ENCODE data around the gene ARMC9.

The ARMC9 gene

GRCh38 chr2:231385429-231385828 lies 187.0 kb downstream of the ARMC9 start:
- Histone ChIP-seq H3K9me3 (ENCODE audit: low read length) (no peaks in the 10 kb centered on the region), H3K9ac (ENCODE audit: low read length) (no peak overlapping the region), H3K27me3 (ENCODE audit: control insufficient read depth in 1 of 2, insufficient read depth in 2 of 2, low read length in 2 of 2) (no peaks in the 10 kb centered on the region), H3K27ac (ENCODE audit: low read depth, low read length) (no peak overlapping the region), H3K4me3 (ENCODE audit: low read depth in 1 of 2, low read length in 2 of 2) (no peak overlapping the region), H3K4me1 (ENCODE audit: insufficient read depth, low read length) (peaks cover 9% of the 10 kb centered on the region), H3K36me3 (ENCODE audit: insufficient read depth, low read length) (no peaks in the 10 kb centered on the region)

- H3K27ac ChIP-seq (ENCODE audit: low read depth, low read length): no peak overlapping the region
- no peak overlapping the region for H3K4me3 ChIP-seq (ENCODE audit: low read depth in 1 of 2, low read length in 2 of 2)
- H3K27me3 ChIP-seq (ENCODE audit: control insufficient read depth in 1 of 2, insufficient read depth in 2 of 2, low read length in 2 of 2): no peaks in the 10 kb centered on the region
- no peaks in the 10 kb centered on the region for H3K9me3 ChIP-seq (ENCODE audit: low read length)
- no peak overlapping the region for H3K9ac ChIP-seq (ENCODE audit: low read length)
- H3K36me3 ChIP-seq (ENCODE audit: insufficient read depth, low read length): no peaks in the 10 kb centered on the region
- peaks cover 9% of the 10 kb centered on the region for H3K4me1 ChIP-seq (ENCODE audit: insufficient read depth, low read length)
Measured at GRCh38 chr2:231386446-231386845, 188.0 kb downstream of the ARMC9 start.

GRCh38 chr2:231387904-231388724 lies 189.7 kb downstream of the ARMC9 start:
- H3K9ac ChIP-seq (ENCODE audit: low read length): no peak overlapping the region
- peaks cover 9% of the 10 kb centered on the region for H3K4me1 ChIP-seq (ENCODE audit: insufficient read depth, low read length)
- peak overlapping the region; percentile 52 for H3K27ac ChIP-seq (ENCODE audit: low read depth, low read length)

GRCh38 chr2:231388725-231389346 lies 190.4 kb downstream of the ARMC9 start:
- no peaks in the 10 kb centered on the region for H3K36me3 ChIP-seq (ENCODE audit: insufficient read depth, low read length)
- H3K27ac ChIP-seq (ENCODE audit: low read depth, low read length): peak overlapping the region; percentile 52
- H3K4me1 ChIP-seq (ENCODE audit: insufficient read depth, low read length): peaks cover 9% of the 10 kb centered on the region
- H3K27me3 ChIP-seq (ENCODE audit: control insufficient read depth in 1 of 2, insufficient read depth in 2 of 2, low read length in 2 of 2): peaks cover 0 to 10% of the 10 kb centered on the region in 2 donors
- H3K4me3 ChIP-seq (ENCODE audit: low read depth in 1 of 2, low read length in 2 of 2): no peak overlapping the region
- no peaks in the 10 kb centered on the region for H3K9me3 ChIP-seq (ENCODE audit: low read length)
- H3K9ac ChIP-seq (ENCODE audit: low read length): no peak overlapping the region

More at GRCh38 chr2:231387904-231388724, 189.7 kb downstream of the ARMC9 start:
- H3K27me3 ChIP-seq (ENCODE audit: control insufficient read depth in 1 of 2, insufficient read depth in 2 of 2, low read length in 2 of 2): peaks cover 0 to 8% of the 10 kb centered on the region in 2 donors
- no peaks in the 10 kb centered on the region for H3K36me3 ChIP-seq (ENCODE audit: insufficient read depth, low read length)
- H3K4me3 ChIP-seq (ENCODE audit: low read depth in 1 of 2, low read length in 2 of 2): no peak overlapping the region
- no peaks in the 10 kb centered on the region for H3K9me3 ChIP-seq (ENCODE audit: low read length)

- H3K27ac ChIP-seq (ENCODE audit: low read depth, low read length): no peak overlapping the region
- H3K9ac ChIP-seq (ENCODE audit: low read length): no peak overlapping the region
- H3K4me3 ChIP-seq (ENCODE audit: low read depth in 1 of 2, low read length in 2 of 2): no peak overlapping the region
- peaks cover 9% of the 10 kb centered on the region for H3K4me1 ChIP-seq (ENCODE audit: insufficient read depth, low read length)
- peaks cover 0 to 26% of the 10 kb centered on the region in 2 donors for H3K27me3 ChIP-seq (ENCODE audit: control insufficient read depth in 1 of 2, insufficient read depth in 2 of 2, low read length in 2 of 2)
- no peaks in the 10 kb centered on the region for H3K9me3 ChIP-seq (ENCODE audit: low read length)
- no peaks in the 10 kb centered on the region for H3K36me3 ChIP-seq (ENCODE audit: insufficient read depth, low read length)
Measured at GRCh38 chr2:231390667-231391066, 192.2 kb downstream of the ARMC9 start.

- Histone ChIP-seq H3K9ac (ENCODE audit: low read length) (no peak overlapping the region), H3K9me3 (ENCODE audit: low read length) (no peaks in the 10 kb centered on the region), H3K27me3 (ENCODE audit: control insufficient read depth in 1 of 2, insufficient read depth in 2 of 2, low read length in 2 of 2) (peaks cover 0 to 31% of the 10 kb centered on the region in 2 donors), H3K4me1 (ENCODE audit: insufficient read depth, low read length) (peaks cover 9% of the 10 kb centered on the region), H3K4me3 (ENCODE audit: low read depth in 1 of 2, low read length in 2 of 2) (no peak overlapping the region), H3K36me3 (ENCODE audit: insufficient read depth, low read length) (no peaks in the 10 kb centered on the region), H3K27ac (ENCODE audit: low read depth, low read length) (no peak overlapping the region)
Measured at GRCh38 chr2:231391981-231392380, 193.6 kb downstream of the ARMC9 start.

GRCh38 chr2:231392431-231393148 lies 194.2 kb downstream of the ARMC9 start:
- Histone ChIP-seq H3K9ac (ENCODE audit: low read length) (no peak overlapping the region), H3K9me3 (ENCODE audit: low read length) (no peaks in the 10 kb centered on the region), H3K36me3 (ENCODE audit: insufficient read depth, low read length) (no peaks in the 10 kb centered on the region), H3K4me1 (ENCODE audit: insufficient read depth, low read length) (peaks cover 9% of the 10 kb centered on the region), H3K27me3 (ENCODE audit: control insufficient read depth in 1 of 2, insufficient read depth in 2 of 2, low read length in 2 of 2) (peaks cover 0 to 31% of the 10 kb centered on the region in 2 donors), H3K4me3 (ENCODE audit: low read depth in 1 of 2, low read length in 2 of 2) (no peak overlapping the region), H3K27ac (ENCODE audit: low read depth, low read length) (no peak overlapping the region)

- Histone ChIP-seq H3K9ac (ENCODE audit: low read length) (no peak overlapping the region), H3K9me3 (ENCODE audit: low read length) (no peaks in the 10 kb centered on the region), H3K27ac (ENCODE audit: low read depth, low read length) (no peak overlapping the region), H3K4me3 (ENCODE audit: low read depth in 1 of 2, low read length in 2 of 2) (no peak overlapping the region), H3K36me3 (ENCODE audit: insufficient read depth, low read length) (no peaks in the 10 kb centered on the region), H3K27me3 (ENCODE audit: control insufficient read depth in 1 of 2, insufficient read depth in 2 of 2, low read length in 2 of 2) (peaks cover 0 to 31% of the 10 kb centered on the region in 2 donors), H3K4me1 (ENCODE audit: insufficient read depth, low read length) (peaks cover 2% of the 10 kb centered on the region)
Measured at GRCh38 chr2:231393149-231394131, 195.0 kb downstream of the ARMC9 start.

- H3K36me3 ChIP-seq (ENCODE audit: insufficient read depth, low read length): no peaks in the 10 kb centered on the region
- H3K4me1 ChIP-seq (ENCODE audit: insufficient read depth, low read length): no peaks in the 10 kb centered on the region
- peaks cover 0 to 31% of the 10 kb centered on the region in 2 donors for H3K27me3 ChIP-seq (ENCODE audit: control insufficient read depth in 1 of 2, insufficient read depth in 2 of 2, low read length in 2 of 2)
- no peak overlapping the region for H3K27ac ChIP-seq (ENCODE audit: low read depth, low read length)
- no peaks in the 10 kb centered on the region for H3K9me3 ChIP-seq (ENCODE audit: low read length)
- no peak overlapping the region for H3K9ac ChIP-seq (ENCODE audit: low read length)
- no peak overlapping the region for H3K4me3 ChIP-seq (ENCODE audit: low read depth in 1 of 2, low read length in 2 of 2)
Measured at GRCh38 chr2:231394211-231395141, 196.0 kb downstream of the ARMC9 start.

Measured in muscle layer of colon (tissue), 2 donors.